NB4 (cell line): Measurements from ENCODE around the gene SPP2.

ENCODE experiments used
- DNase-seq: peaks from one replicate; pipeline ENCODE4 v3.0.0; 2010; ENCODE audit warnings: low read depth
- H3K4me3 ChIP-seq: one replicate; pipeline ENCODE4 v1.5.1; 2011; ENCODE audit warnings: mild to moderate bottlenecking, low read depth, low read length, moderate library complexity
- MYC ChIP-seq: IDR thresholded peaks from 2 replicates; pipeline ENCODE4 v1.6.1; 2011; ENCODE audit warnings: low read depth, low read length
- POLR2A ChIP-seq: IDR thresholded peaks from 2 replicates; pipeline ENCODE4 v1.6.1; 2011; ENCODE audit warnings: mild to moderate bottlenecking; ENCODE audit not compliant: insufficient read length; ENCODE audit errors: extremely low read depth
- TF ChIP-seq, protein P1 (sequence below): IDR thresholded peaks from one replicate; pipeline ENCODE4 v1.5.1; 2012; ENCODE audit warnings: low read depth, low read length
- TF ChIP-seq, protein P2 (sequence below): IDR thresholded peaks from 2 replicates; pipeline ENCODE4 v1.6.1; 2011; ENCODE audit warnings: low read depth, low read length

SPP2 gene

DNA sequence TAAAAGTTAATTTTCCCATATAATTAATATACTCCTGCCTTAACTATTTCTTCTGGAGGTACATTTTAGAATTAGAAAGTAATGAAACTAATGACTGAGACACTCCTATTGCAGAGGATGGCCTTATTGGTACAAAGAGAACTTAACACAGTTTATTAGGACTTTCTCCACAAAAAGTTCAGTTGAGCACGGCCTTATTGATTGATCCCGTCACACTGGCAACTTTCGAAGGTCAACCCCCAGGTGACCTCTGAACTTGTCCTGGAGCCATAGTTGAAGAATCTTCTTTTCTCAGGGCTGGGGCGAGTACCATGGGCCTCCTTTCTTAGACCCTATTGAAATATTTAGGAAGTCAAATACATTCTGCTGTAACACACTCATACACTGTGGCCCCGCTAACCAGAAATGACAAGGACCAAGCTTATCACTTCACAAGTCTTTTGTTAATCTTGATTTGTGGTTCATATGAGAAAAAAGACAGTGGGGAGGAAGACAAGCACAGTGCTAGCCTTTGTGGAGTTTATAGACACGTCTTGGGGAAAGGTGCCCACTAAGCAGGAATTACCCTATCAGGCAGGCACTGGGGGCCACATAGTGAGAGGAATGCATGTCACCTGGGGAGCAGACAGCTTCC, 11.2 kb downstream of the SPP2 start:
- no peak overlapping the region for H3K4me3 ChIP-seq
- TF ChIP-seq, protein P1, sequence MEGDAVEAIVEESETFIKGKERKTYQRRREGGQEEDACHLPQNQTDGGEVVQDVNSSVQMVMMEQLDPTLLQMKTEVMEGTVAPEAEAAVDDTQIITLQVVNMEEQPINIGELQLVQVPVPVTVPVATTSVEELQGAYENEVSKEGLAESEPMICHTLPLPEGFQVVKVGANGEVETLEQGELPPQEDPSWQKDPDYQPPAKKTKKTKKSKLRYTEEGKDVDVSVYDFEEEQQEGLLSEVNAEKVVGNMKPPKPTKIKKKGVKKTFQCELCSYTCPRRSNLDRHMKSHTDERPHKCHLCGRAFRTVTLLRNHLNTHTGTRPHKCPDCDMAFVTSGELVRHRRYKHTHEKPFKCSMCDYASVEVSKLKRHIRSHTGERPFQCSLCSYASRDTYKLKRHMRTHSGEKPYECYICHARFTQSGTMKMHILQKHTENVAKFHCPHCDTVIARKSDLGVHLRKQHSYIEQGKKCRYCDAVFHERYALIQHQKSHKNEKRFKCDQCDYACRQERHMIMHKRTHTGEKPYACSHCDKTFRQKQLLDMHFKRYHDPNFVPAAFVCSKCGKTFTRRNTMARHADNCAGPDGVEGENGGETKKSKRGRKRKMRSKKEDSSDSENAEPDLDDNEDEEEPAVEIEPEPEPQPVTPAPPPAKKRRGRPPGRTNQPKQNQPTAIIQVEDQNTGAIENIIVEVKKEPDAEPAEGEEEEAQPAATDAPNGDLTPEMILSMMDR: no peak
- no peak for TF ChIP-seq POLR2A
- TF ChIP-seq MYC: no peak
- TF ChIP-seq, protein P2, sequence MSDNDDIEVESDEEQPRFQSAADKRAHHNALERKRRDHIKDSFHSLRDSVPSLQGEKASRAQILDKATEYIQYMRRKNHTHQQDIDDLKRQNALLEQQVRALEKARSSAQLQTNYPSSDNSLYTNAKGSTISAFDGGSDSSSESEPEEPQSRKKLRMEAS: no peak
- DNase-seq: no peak

DNA sequence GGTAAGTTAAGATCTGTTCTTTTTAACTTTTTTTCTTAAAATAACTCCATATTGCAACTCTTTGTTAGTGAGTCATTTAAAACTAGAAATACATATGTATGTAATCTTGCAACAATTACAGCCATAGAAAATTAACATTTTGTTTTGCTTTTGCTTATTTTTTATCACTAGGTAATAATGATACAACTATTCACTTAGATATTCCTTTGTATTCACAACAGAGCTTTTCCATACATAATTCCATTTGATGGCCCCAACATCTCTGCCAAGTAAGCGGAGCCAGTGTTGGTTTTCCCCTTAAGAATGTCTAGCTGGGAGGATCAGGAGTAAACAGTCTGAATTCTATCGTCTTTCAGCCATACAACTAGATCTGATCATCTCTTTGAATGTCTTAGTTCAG, 16.1 kb downstream of the SPP2 start:
- no peak for DNase-seq
- TF ChIP-seq MYC: no peak
- no peak for TF ChIP-seq POLR2A
- TF ChIP-seq, protein P2: no peak
- TF ChIP-seq, protein P1: no peak
- H3K4me3 ChIP-seq: no peak overlapping the region

DNA sequence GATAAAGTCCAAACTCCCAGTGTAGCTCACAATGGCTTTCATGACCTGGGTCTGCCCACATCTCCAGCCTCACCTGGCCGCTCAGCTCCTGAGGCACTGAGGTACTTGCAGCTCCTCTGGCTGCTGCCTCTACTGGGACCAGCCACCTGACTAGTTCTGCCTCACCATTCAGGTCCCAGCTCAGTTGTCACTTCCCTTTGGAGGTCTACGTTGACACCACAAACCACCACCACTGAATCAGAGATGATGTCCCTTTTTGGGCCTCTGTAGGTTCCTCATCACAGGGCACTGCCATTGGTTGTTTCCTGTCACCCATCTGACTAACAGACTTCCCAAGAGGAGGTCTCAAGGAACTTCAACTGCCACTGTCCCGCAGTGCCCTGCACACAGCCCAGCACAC, 21.2 kb downstream of the SPP2 start:
- no peak for TF ChIP-seq POLR2A
- TF ChIP-seq, protein P1: no peak
- TF ChIP-seq, protein P2: no peak
- DNase-seq: peak; percentile 76
- no peak overlapping the region for H3K4me3 ChIP-seq

DNA sequence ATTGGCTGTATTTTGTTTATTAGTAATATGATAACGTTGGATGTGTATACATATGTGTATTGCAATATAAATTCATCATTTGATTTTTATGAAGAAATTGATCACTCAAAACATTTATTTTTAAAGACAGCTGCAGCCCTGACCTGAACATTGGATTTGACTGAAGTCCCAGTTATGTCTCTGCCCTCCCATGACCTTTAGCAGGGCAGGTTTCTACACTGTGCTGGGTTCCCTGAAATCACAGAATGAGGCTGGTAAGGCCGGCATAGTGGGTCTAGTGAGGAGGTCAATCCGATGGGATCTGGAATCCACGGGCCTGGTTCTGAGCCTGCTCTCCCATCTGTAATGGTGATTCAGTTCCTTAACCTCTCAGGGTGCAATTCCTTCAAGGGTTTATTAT, 22.0 kb downstream of the SPP2 start:
- no peak for TF ChIP-seq POLR2A
- TF ChIP-seq, protein P1: no peak
- TF ChIP-seq, protein P2: no peak
- no peak for TF ChIP-seq MYC
- DNase-seq: no peak
- no peak overlapping the region for H3K4me3 ChIP-seq

DNA sequence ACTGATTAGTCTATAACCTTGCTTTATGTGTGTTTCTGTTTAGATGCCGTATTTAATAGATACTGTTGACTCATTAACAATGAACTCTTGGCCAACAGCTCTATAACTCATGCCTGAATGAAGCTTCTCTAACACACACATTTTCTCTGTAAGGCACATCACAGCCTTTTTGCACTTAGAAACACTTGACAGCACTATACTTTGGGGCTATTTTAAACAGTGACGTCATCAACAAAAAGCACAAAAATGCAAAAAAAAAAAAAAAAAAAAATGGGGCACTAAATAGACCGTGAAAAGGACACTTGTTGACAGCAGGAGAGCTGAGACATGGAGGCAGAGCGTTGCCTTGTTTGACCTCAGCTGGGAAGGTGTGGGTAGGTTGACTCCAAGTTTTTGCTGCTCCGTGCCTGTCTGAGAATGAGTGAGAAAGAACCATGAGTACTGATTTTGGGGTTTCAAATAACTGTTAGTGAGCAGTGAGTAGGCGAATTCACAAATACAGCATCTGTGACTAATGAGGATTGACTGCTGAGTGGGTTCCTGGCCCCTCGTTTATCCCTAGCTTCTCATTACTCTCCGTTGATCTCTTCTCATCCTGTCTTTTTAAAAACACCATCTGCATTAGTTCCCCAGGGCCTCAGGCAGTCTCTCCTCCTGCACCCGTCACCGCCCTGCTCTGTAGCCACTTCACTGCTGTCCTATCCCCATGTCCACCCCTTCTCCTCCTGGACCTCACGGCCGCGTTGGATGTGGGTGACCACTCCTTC, 24.4 kb downstream of the SPP2 start:
- H3K4me3 ChIP-seq: no peak overlapping the region
- no peak for DNase-seq
- TF ChIP-seq MYC (no peak), POLR2A (no peak)
- TF ChIP-seq, protein P1: no peak
- TF ChIP-seq, protein P2: no peak
